SH-SY5Y (cell line): ENCODE measurements around the gene NRTN.

Experiments
- GATA2 ChIP-seq: IDR thresholded peaks from 2 replicates; pipeline ENCODE4 v1.6.1; 2011; ENCODE audit warnings: mild to moderate bottlenecking, low read depth, low read length
- GATA3 ChIP-seq: IDR thresholded peaks from 2 replicates; pipeline ENCODE4 v1.6.1; 2011; ENCODE audit warnings: low read depth, mild to moderate bottlenecking, low read length, moderate library complexity

DNA sequence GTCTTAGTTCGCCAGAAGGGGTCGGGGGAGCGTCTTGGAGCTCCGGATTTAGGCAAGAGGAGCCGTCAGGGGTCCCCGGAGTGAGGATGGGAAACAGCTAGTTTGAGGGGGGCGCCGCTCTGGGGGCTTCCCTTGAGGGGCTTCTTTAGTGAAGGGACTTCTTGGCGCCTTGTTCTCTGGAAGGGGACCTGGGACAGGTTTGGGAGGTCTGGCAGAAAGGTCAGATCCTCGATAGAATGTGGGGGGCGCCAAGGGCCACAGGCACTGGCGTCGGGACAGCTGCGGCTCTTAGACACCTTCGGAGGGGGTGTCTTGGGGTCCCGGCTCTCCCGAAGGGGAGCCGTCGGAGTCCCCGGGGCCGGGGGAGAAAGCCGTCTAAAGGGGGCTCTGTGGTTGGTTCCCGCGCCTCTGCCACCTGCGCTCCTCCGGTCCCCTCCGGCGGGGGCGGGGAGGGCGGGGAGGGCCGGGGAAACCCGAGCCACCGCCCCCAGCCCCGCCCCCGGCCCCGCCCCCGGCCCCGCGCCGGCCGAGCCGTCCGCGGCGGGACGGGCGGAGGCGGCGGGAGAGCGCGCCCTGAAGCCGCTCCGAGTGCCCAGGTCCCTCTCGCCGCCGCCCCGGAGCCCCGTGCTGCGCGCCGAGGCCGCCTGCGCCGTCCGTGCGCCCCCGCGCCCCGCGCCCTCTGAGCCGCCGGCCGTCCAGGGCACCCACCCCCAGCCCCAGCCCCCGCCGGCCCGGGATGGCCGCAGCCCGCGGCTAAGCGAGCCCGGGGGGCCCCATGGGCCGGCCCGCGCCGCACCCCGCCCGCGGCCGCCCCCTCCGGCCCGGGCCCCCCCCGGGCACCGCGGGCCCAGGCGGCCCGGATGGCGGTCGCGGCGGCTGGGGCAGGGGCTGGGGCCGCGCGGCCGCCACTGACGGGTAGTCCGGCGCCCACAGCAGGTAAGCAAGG lies at the start of gene NRTN:
- TF ChIP-seq GATA2, result no peak
- no peak for TF ChIP-seq GATA3
